SU-DHL-6 (cell line): Measurements from ENCODE around the gene DUS3L.

Experiments used
- H2AFZ ChIP-seq: fragments of 200-600 bp; sonication (generic); 2 replicates; pipeline ENCODE4 v1.6.1; 2014; ENCODE audit warnings: low read depth, mild to moderate bottlenecking, moderate library complexity, mixed read lengths, antibody characterized with exemption, low read length; ENCODE audit not compliant: severe bottlenecking
- H3F3A ChIP-seq: fragments of 200-600 bp; shearing (Covaris generic); 2 replicates; pipeline ENCODE4 v1.6.0; 2016; ENCODE audit warnings: antibody characterized with exemption, mild to moderate bottlenecking; ENCODE audit not compliant: insufficient read depth
- H3K27ac ChIP-seq: fragments of 200-600 bp; sonication (generic); 2 replicates; pipeline ENCODE4 v1.5.1; 2016; ENCODE audit warnings: low read depth, mild to moderate bottlenecking, low read length, moderate library complexity, mixed read lengths
- H3K27me3 ChIP-seq: fragments of 200-600 bp; sonication (generic), shearing (Covaris generic); 2 replicates; pipeline ENCODE4 v1.6.0; 2014; ENCODE audit warnings: mild to moderate bottlenecking, low read length
- H3K36me3 ChIP-seq: fragments of 200-600 bp; sonication (generic); 2 replicates; pipeline ENCODE4 v1.6.1; 2014; ENCODE audit warnings: mild to moderate bottlenecking, low read length, mixed read lengths
- H3K4me2 ChIP-seq: fragments of 300-600, 200-600 bp; shearing (Covaris generic), sonication (generic); 2 replicates; pipeline ENCODE4 v1.6.0; 2014; ENCODE audit warnings: low read length, low read depth, mild to moderate bottlenecking; ENCODE audit not compliant: poor library complexity, severe bottlenecking
- H3K4me3 ChIP-seq: fragments of 200-600 bp; sonication (generic); 2 replicates; pipeline ENCODE4 v1.5.1; 2014; ENCODE audit warnings: antibody characterized with exemption, low read length, mild to moderate bottlenecking, mixed read lengths; ENCODE audit not compliant: insufficient read depth, poor library complexity, severe bottlenecking
- H3K79me2 ChIP-seq: fragments of 200-600 bp; sonication (generic); 2 replicates; pipeline ENCODE4 v1.6.1; 2014; ENCODE audit warnings: mild to moderate bottlenecking, low read length, moderate library complexity; ENCODE audit not compliant: insufficient read depth
- H3K9ac ChIP-seq: fragments of 200-600 bp; sonication (generic); 2 replicates; pipeline ENCODE4 v1.7.0; 2014; ENCODE audit warnings: mild to moderate bottlenecking, low read length
- H3K9me2 ChIP-seq: fragments of 200-600 bp; sonication (generic); replicated peaks from 2 replicates; pipeline ENCODE4 v1.6.1; 2014; ENCODE audit warnings: low read length; ENCODE audit not compliant: insufficient read depth
- H3K9me3 ChIP-seq: fragments of 200-600 bp; sonication (generic); 2 replicates; pipeline ENCODE4 v1.6.1; 2014; ENCODE audit warnings: low read length, mixed read lengths; ENCODE audit not compliant: insufficient read depth
- H4K20me1 ChIP-seq: fragments of 200-600 bp; sonication (generic); 2 replicates; pipeline ENCODE4 v1.6.1; 2014; ENCODE audit warnings: low read depth, mild to moderate bottlenecking, antibody characterized with exemption, low read length, moderate library complexity, mixed read lengths
- CTCF ChIP-seq: fragments of 200-600 bp; sonication (generic); IDR thresholded peaks from one replicate; pipeline ENCODE4 v1.5.1; 2017; ENCODE audit warnings: antibody characterized with exemption, mild to moderate bottlenecking, low read length, moderate library complexity; ENCODE audit not compliant: insufficient read depth, poor library complexity, severe bottlenecking
- EZH2phosphoT487 ChIP-seq: fragments of 200-600 bp; sonication (generic), shearing (Covaris generic); conservative IDR thresholded peaks from 2 replicates; pipeline ENCODE4 v1.6.1; 2018; ENCODE audit warnings: mild to moderate bottlenecking, antibody characterized with exemption, low read length, moderate library complexity, mixed read lengths

Gene DUS3L

GRCh38 chr19:5803752-5804515 is 13.0 kb upstream of the DUS3L start:
- Histone ChIP-seq H3K27me3 (no peaks in the 10 kb centered on the region), H3K9me2 (no peaks in the 10 kb centered on the region), H3K27ac (no peak overlapping the region), H3K9ac (peak overlapping the region; percentile 34), H3K4me2 (peak overlapping the region; percentile 73), H2AFZ (peak overlapping the region; percentile 77), H3K36me3 (no peaks in the 10 kb centered on the region), H3F3A (no peaks in the 10 kb centered on the region), H3K79me2 (no peaks in the 10 kb centered on the region), H3K4me3 (peak overlapping the region; percentile 47), H3K9me3 (no peaks in the 10 kb centered on the region), H4K20me1 (no peaks in the 10 kb centered on the region)
- peak; percentile 96 for TF ChIP-seq CTCF
- TF ChIP-seq EZH2phosphoT487, result no peak

- no peaks in the 10 kb centered on the region for H3K9me2 ChIP-seq
- no peaks in the 10 kb centered on the region for H3F3A ChIP-seq
- no peak overlapping the region for H3K27ac ChIP-seq
- peak overlapping the region; percentile 34 for H3K9ac ChIP-seq
- H3K4me2 ChIP-seq, result peak overlapping the region; percentile 48
- no peaks in the 10 kb centered on the region for H3K27me3 ChIP-seq
- H2AFZ ChIP-seq, result peak overlapping the region; percentile 57
- no peak overlapping the region for H3K4me3 ChIP-seq
- H3K36me3 ChIP-seq, result no peaks in the 10 kb centered on the region
- no peak for TF ChIP-seq CTCF
- TF ChIP-seq EZH2phosphoT487, result no peak
- no peaks in the 10 kb centered on the region for H3K9me3 ChIP-seq
- no peaks in the 10 kb centered on the region for H4K20me1 ChIP-seq
- no peaks in the 10 kb centered on the region for H3K79me2 ChIP-seq
Observed at GRCh38 chr19:5803441-5803751, 12.4 kb upstream of the DUS3L start.

- Histone ChIP-seq H3K4me3 (no peak overlapping the region), H3K36me3 (no peaks in the 10 kb centered on the region), H3K4me2 (no peak overlapping the region), H3F3A (no peaks in the 10 kb centered on the region), H4K20me1 (no peaks in the 10 kb centered on the region), H3K27me3 (no peaks in the 10 kb centered on the region), H3K9me3 (no peaks in the 10 kb centered on the region), H3K79me2 (no peaks in the 10 kb centered on the region), H3K9me2 (no peaks in the 10 kb centered on the region), H2AFZ (no peak overlapping the region), H3K9ac (no peak overlapping the region), H3K27ac (no peak overlapping the region)
- TF ChIP-seq EZH2phosphoT487 (no peak), CTCF (no peak)
Observed at GRCh38 chr19:5801796-5802619, 11.0 kb upstream of the DUS3L start.
